Astrocyte (in vitro differentiated cells and primary cell): Measurements from ENCODE around the gene HSPG2. TPM values are rescaled to one million over a fixed set of nuclear protein-coding genes. Genes with fewer than 3 reads are reported as not detected.

Experiments used
- DNase-seq: peaks from one replicate; pipeline ENCODE4 v3.0.0-alpha.2; 2010; ENCODE audit warnings: low read depth
- FAIRE-seq: peaks from 2 replicates; lab custom pipeline; 2011; peaks lifted over from hg19 to GRCh38; lab: Jason Lieb, UNC
- H2AFZ ChIP-seq: 2 replicates; pipeline ENCODE4 v1.6.0; 2012; ENCODE audit warnings: low read depth, low read length, inconsistent platforms
- H3K27ac ChIP-seq: 2 replicates; pipeline ENCODE4 v1.5.1; 2011; ENCODE audit warnings: low read depth, low read length, inconsistent platforms
- H3K27me3 ChIP-seq: 2 replicates; pipeline ENCODE4 v1.6.0; 2011; ENCODE audit warnings: low read length, inconsistent platforms; ENCODE audit not compliant: insufficient read depth
- H3K36me3 ChIP-seq: 2 replicates; pipeline ENCODE4 v1.5.1; 2011; ENCODE audit warnings: low read length, inconsistent platforms; ENCODE audit not compliant: insufficient read depth
- H3K4me1 ChIP-seq: 2 replicates; pipeline ENCODE4 v1.5.1; 2011; ENCODE audit warnings: low read length, inconsistent platforms; ENCODE audit not compliant: insufficient read depth
- H3K4me2 ChIP-seq: 2 replicates; pipeline ENCODE4 v1.6.0; 2012; ENCODE audit warnings: low read length, inconsistent platforms
- H3K4me3 ChIP-seq: 2 replicates; pipeline ENCODE4 v1.5.1; 2011; ENCODE audit warnings: low read depth, mild to moderate bottlenecking, low read length, inconsistent platforms; ENCODE audit not compliant: insufficient read depth
- H3K79me2 ChIP-seq: 2 replicates; pipeline ENCODE4 v1.6.0; 2012; ENCODE audit warnings: mild to moderate bottlenecking, low read length, inconsistent platforms; ENCODE audit not compliant: insufficient read depth
- H3K9ac ChIP-seq: 2 replicates; pipeline ENCODE4 v1.6.0; 2012; ENCODE audit warnings: mild to moderate bottlenecking, low read length, inconsistent platforms
- H3K9me3 ChIP-seq: 2 replicates; pipeline ENCODE4 v1.5.1; 2012; ENCODE audit warnings: low read depth, mild to moderate bottlenecking, low read length, inconsistent platforms; ENCODE audit not compliant: insufficient read depth
- H4K20me1 ChIP-seq: 2 replicates; pipeline ENCODE4 v1.6.0; 2012; ENCODE audit warnings: low read length, inconsistent platforms; ENCODE audit not compliant: insufficient read depth
- H3K27ac Mint-ChIP-seq: one replicate; pipeline ENCODE4 v1.8.0; 2021; ENCODE audit warnings: mild to moderate bottlenecking, mixed read lengths; ENCODE audit not compliant: unreplicated experiment
- H3K27me3 Mint-ChIP-seq: one replicate; pipeline ENCODE4 v1.8.0; 2021; ENCODE audit warnings: low read depth, mixed read lengths; ENCODE audit not compliant: unreplicated experiment
- H3K36me3 Mint-ChIP-seq: one replicate; pipeline ENCODE4 v1.8.0; 2021; ENCODE audit warnings: low read depth, mixed read lengths; ENCODE audit not compliant: unreplicated experiment
- H3K4me1 Mint-ChIP-seq: one replicate; pipeline ENCODE4 v1.8.0; 2021; ENCODE audit warnings: low read depth, mixed read lengths; ENCODE audit not compliant: unreplicated experiment
- H3K4me3 Mint-ChIP-seq: one replicate; pipeline ENCODE4 v1.8.0; 2021; ENCODE audit warnings: mild to moderate bottlenecking, moderate library complexity, mixed read lengths; ENCODE audit not compliant: unreplicated experiment
- H3K9me3 Mint-ChIP-seq: one replicate; pipeline ENCODE4 v1.8.0; 2021; ENCODE audit warnings: mild to moderate bottlenecking, mixed read lengths; ENCODE audit not compliant: unreplicated experiment
- CTCF ChIP-seq: IDR thresholded peaks from 2 replicates; pipeline ENCODE4 v1.5.1; 2011; ENCODE audit warnings: low read depth, mild to moderate bottlenecking, inconsistent platforms, low read length, moderate library complexity; ENCODE audit not compliant: insufficient read depth
- EZH2 ChIP-seq: IDR thresholded peaks from 2 replicates; pipeline ENCODE4 v1.6.1; 2012; ENCODE audit warnings: mild to moderate bottlenecking, low read length, inconsistent platforms; ENCODE audit not compliant: insufficient read depth
- total RNA-seq: library from RNA; stranded (reverse); gene quantifications from 2 replicates; pipeline ENCODE4 v1.2.1, GENCODE V29; 2021

The HSPG2 gene
- total RNA-seq, 1 donor from 2014 or later = 249 TPM

- H3K4me1 Mint-ChIP-seq = peaks cover 38% of the 10 kb centered on the region
- Histone ChIP-seq H3K4me1 (peaks cover 28% of the 10 kb centered on the region), H3K4me3 (no peak overlapping the region), H2AFZ (no peak overlapping the region), H3K27me3 (no peaks in the 10 kb centered on the region), H3K79me2 (peaks cover 34% of the 10 kb centered on the region), H3K9me3 (no peaks in the 10 kb centered on the region), H3K27ac (no peak overlapping the region), H4K20me1 (peaks cover 50% of the 10 kb centered on the region), H3K9ac (no peak overlapping the region), H3K4me2 (no peak overlapping the region), H3K36me3 (no peaks in the 10 kb centered on the region)
- FAIRE-seq (no peak), DNase-seq (no peak)
- H3K27ac Mint-ChIP-seq = no peak overlapping the region
- H3K4me3 Mint-ChIP-seq = no peak overlapping the region
- H3K9me3 Mint-ChIP-seq = no peaks in the 10 kb centered on the region
- H3K36me3 Mint-ChIP-seq = peaks cover 9% of the 10 kb centered on the region
- no peaks in the 10 kb centered on the region for H3K27me3 Mint-ChIP-seq
- TF ChIP-seq CTCF = no peak
These were observed 20.5 kb downstream of the HSPG2 start for GRCh38 chr1:21916447-21917238.

DNA sequence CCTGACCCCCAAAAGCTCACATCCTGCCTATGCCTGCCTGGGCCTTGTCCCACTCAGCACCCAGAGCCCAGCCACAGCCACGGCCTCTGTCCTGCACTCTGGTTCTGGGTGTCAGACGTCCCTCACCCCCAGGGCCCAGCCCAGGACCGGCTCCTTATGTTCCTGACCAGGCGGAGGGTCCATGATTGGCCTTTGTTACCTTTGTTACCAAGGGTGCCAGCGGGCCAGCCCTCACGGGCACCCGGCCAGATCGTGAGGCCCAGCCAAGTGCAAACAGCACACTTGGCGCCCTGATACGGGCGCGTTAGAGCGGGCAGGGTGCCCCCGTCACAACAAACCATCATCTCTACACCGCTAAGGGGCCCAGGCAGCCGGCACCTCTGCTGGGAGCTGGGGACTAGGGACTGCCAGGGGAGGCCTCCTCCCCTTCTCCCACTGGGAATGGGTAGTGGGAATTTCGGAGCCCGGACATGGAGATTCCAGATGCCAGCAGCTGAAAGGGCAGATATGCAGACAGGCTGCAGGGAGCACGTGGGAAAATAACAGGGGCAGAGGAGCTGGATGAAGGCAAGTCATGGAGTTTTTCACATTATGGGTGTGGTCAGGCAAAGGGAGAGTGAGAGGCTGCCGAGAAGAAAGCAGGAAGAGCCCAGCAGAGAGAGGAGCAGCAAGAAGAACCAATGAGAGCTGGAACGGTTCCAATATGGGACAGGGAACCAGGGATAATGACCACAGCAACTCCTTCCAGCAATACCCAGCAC lies 22.1 kb downstream of the HSPG2 start:
- peak overlapping the region; percentile 17 for H3K4me2 ChIP-seq
- no peak overlapping the region for H3K27ac ChIP-seq
- H3K4me3 ChIP-seq = no peak overlapping the region
- no peak for DNase-seq
- peaks cover 29% of the 10 kb centered on the region for H3K4me1 ChIP-seq
- Mint-ChIP-seq H3K27me3 (no peaks in the 10 kb centered on the region), H3K9me3 (no peaks in the 10 kb centered on the region), H3K4me1 (peaks cover 41% of the 10 kb centered on the region), H3K27ac (no peak overlapping the region), H3K36me3 (peaks cover 10% of the 10 kb centered on the region), H3K4me3 (no peak overlapping the region)
- no peak overlapping the region for H2AFZ ChIP-seq
- H3K36me3 ChIP-seq = no peaks in the 10 kb centered on the region
- H3K9me3 ChIP-seq = no peaks in the 10 kb centered on the region
- no peak for FAIRE-seq
- peaks cover 39% of the 10 kb centered on the region for H4K20me1 ChIP-seq
- H3K27me3 ChIP-seq = no peaks in the 10 kb centered on the region
- peak overlapping the region; percentile 23 for H3K9ac ChIP-seq
- H3K79me2 ChIP-seq = peaks cover 38% of the 10 kb centered on the region
- TF ChIP-seq CTCF (no peak), EZH2 (no peak)
